ENCODE measurements around the gene APOL3.
"Not testable (repeated sequence)": the region's sequence is repeated elsewhere in the genome, so short reads cannot be mapped to it uniquely, and the experiment has no call there.

Gene APOL3

DNA sequence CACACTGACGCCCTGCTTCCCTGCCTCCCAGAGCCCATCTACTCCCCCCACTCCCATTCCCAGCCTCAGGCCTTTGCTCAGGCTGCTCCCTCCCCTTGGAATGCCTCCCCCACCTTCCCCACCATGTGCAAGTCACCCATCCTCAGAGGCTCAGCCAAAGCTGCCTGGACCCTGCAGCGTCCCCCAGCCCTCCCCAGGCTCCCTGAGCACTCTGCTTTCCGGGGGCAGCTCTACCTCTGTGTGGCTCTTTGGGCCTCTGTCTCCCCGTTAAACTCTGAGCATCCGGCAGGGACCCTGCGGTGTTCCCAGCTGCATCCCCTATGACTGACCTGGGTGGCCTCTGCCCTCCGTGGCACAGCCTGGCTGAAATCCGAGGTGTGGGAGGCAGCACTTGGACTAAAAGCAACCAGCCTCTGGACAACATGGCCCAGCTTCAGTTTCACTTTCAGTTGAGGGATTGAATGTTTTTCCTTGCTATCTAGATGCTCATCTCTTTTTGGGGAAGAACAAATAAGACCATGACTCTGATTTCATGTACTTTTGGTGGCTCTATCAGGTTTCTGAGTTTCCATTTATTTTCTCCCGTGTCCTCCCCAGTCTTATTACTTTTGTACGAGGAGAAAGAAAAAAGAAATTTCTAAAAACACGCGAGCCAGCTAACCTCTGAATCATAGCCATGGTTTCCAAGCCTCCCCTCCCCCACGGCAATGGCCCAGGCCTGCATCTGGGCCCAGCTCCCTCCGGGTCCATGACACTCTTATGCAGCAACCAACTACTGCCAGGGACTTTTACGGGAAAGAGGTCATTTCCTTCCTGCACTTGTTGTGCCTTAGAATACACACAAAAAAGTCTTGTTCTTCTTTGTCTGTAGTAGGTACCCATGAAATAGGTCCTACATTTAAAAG lies 3.8 kb downstream of the APOL3 start:
- peak; percentile 93 for DNase-seq

DNA sequence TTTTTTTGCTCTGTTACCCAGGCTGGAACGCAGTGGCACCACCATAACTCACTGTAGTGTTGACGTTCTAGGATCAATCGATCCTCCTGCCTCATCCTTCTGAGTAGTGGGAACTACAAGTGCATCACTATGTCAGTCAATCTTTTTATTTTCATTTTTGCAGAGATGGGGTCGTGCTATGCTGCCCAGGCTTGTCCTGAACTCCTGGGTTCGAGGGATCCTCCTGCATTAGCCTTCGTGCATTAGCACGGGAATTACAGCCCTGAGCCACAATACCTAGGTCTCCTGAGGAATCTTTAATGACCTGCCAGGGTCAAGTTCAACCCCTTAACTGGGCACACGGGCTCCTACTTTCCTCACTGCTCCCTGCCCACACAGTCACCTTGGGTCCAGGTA lies 4.4 kb downstream of the APOL3 start:
- no peak for DNase-seq

DNA sequence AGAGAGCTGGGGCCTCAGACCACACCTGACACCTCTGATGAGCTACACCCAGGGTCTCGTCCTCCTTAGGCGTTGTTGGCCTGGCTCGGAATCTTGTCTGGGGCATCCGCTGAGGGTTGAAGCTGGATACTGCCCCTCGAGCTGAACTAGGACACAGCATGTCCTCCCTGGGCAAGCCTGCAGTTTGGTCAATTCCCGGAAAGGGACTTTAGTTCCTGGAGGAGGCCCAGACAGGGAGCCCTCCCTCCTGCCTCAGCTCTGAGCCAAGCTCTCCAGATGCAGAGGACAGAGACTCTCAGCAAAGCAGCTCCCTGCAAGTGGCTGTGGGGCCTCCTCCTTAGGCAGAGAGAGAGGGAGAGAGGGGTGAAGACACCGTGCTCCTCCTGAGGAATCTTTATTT lies 4.9 kb downstream of the APOL3 start:
- no peak for DNase-seq

DNA sequence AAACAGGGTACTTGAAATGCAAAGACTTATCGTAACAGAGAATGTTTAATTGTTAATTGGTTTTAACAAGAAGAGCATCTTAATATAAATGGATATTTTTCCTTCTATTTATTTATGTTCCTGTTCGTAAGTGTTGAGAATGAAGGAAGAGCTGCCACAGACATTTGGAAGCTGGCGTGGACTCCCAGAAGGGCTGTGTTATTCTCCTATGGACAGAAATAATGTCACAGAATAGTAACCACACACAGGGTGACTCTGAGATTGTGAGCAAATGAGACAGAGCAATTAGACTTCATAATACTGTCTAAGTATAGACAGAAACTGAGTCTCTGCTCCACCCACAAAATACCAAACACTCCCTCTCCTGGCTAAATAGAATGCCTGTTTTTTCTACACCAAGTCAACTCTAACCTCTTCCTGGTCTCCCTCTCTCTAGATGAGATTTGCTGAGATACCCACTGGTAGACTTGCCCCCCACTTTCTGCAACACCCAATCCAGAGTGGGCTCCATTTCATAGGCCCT lies 6.1 kb downstream of the APOL3 start:
- DNase-seq = no peak

DNA sequence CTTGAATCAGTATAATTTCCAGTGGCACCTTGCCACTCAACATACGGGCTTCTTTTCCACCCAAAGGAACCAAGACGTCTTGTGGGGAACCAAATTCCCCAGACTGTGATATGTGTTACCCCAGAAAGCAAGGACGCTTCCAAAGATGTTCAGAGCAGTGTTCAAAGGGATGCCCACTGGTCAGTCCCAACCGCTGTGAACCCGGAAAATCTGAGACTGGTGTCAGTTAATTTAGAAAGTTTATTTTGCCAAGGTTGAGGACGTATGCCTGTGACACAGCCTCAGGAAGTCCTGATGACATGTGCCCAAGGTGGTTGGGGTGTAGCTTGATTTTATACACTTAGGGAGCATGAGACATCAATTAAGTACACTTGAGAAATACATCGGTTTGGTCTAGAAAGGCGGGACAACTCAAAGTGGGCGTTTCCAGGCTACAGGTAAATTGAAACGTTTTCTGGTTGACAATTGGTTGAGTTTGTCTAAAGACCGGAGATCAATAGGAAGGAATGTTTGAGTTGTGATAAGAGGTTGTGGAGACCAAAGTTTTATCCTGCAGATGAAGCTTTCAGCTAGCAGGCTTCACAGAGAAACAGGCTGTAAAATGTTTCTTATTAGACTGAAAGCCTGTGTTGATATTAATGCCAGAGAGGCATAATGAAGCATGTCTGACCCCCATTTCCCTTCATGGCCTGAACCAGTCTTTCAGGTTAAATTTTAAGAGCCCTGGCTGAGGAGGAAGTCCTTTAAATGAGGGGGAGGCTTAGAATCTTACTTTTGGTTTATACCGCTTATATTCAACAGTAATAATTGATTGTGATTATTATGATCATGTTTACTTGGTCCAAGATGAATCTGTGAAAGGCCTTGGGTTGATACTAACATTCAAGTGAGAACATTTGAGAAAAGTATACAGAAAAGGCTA lies 6.8 kb downstream of the APOL3 start:
- no peak for DNase-seq

DNA sequence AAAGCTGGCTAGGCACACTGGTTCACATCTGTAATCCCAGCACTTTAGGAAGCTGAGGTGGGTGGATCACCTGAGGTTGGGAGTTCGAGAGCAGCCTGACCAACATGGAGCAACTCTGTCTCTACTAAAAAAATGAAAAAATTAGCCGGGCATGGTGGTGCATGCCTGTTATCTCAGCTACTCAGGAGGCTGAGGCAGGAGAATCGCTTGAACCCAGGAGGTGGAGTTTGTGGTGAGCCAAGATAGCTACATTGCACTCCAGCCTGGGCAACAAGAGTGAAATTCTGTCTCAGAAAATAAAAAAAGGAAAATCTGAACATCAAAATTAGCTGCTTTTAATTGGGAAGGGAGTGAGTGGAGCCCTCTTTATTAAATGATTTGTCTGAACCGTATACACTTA lies 7.7 kb downstream of the APOL3 start:
- not testable (repeated sequence) for DNase-seq

DNA sequence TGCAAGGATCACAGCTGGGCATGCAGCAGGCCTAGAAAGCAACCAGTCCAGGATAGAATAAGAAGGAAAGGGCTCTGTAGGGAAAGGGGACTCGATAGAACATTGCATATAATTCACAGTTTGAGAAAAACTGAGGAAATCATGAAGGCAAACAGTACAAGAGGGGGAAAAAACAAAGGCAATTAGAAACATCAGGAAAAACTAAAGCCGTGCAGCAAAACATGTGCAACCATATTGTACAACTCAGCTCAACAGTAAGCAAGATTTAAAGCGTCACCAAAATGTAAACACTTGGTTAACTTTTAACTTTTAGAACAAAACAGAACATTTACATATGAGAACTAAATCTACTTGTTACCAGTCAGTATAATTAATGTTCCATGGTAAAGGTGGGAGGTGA lies 8.5 kb downstream of the APOL3 start:
- no peak for DNase-seq

DNA sequence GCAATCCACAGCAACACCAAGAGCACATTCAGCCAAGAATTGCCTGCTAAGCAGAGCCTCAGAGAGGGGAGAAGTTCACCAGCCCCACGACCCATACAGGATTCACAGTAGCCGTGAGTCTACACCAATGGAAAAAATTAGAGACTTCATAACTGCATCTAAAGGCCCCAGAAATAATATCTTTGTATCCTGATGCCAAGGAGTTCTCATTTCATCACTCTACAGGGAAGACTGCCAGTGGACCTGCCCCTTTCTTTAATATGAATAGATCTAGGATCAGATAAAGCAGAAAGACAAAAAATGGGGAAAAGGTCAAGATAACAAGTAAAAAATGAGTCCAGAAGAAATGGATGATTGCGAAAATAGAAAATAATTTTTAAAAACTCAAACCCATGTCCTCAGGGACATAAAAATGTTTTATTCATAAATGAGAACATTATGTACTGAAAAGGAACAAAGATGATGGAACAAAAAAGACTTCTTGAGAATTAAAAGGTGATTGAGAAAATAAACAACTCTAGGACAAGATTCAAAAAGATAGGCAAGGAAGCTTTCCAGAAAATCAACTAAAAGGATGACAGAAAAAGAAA lies 9.5 kb downstream of the APOL3 start:
- DNase-seq = no peak

DNA sequence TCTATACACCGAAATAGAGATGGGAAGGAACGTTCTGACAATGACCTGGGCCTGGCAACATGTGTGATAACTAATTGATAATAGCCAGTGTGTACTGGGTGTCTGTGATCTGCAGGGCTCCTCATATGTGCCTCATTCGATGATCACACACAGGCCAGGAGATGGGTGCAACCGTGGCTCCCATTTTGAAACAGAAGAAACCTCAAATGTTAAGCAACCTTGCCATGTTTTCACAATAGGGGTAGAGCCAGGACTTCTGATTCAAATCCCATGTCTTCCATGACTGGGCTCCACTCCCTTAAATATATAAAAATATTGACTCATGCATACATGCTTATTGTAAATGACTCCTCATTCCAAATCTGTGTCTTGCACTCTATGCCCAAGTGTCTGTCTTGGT lies 11.1 kb downstream of the APOL3 start:
- DNase-seq = peak; percentile 82

DNA sequence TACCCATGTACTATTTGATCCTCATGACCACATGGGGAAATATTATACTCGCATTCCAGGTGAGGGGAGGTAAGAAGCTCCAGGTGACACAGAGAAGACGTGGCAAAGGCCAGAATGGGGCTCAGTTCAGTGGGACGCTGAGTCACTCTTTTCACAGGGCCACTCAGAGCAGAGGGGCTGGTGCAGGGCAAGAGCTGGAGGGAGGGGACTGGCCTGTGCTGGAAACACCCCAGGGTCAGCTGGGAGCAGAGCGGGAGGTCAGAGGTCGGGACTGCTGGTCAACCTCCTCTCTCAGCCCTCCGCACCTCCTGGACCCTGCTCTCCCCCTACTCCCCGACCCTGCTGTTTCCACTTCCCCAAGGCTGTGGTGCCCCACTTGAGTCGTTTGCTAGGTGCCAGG lies 12.1 kb downstream of the APOL3 start:
- no peak for DNase-seq

DNA sequence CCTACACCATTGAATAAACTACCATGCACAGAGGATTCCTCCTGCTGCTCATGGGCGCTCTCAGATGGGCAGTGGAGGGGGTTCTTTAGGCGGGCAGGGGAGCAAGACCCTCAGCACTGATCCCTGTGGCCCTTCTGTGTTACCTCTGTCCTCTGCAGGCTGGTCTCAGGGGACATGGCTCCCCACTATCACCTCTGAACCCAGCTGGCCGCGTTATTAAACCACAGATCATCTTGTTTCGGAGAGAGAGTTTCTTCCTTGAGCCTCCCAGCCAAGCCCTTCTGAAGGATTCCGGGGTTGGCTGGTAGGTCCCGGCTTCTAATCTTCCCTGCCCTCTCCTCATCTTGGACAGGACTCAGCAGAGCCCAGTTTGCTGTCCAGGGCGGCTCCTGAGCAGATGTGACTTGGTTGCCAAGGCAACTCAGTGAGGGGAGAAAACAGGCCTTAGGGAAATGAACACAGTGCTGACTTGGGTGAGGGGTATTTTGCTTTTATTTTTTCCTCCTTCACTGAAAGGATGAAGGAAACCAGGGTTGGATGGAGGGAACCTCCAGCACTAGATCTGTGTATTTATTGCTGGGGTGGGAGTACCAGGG lies 13.3 kb downstream of the APOL3 start:
- no peak for DNase-seq

DNA sequence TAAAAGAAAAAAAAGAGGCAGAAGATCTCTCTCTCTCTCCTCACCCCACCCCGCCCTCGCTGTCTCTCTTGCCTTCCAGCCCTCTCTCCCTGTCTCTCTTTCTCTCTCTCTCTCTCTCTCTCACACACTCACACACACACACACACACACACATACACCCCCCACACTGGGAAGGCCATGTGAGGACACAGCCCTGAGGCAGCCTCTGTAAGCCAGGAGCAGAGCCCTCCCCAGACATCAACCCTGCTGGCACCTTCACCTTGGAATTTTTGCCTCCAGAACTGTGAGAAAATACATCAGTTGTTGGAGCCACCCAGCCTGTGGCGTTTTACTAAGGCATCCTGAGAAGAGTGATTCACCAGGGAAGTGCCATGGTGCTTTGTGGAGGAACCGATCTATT lies 14.7 kb downstream of the APOL3 start:
- no peak for DNase-seq

DNA sequence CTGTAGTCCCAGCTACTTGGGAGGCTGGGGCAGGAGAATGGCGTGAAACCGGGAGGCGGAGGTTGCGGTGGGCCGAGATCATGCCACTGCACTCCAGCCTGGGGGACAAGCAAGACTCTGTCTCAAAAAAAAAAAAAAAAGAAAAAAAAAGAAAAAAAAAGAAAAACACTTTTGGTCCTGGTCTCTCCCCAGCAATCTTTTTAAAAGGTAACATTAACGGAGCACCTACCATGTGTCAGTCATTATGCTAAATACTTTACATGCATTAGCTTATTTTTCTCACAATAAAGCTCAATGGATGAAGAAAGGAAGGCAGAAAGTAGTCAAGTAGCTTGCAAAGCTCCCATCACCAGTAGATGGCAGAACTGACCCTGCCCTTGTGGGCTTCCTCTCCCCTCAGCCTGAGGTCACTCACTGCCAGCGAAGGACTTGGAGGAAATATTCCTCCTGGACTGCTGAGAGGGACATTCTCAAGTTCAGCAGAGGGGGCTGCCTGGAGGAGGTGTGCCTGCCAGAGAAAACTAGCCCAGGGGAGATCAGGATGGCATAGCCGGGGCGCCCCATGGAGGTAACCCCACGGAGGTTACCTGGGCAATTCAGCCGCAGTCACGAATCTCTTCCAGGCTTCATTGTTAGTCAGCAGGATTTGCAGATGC lies 15.5 kb downstream of the APOL3 start:
- peak; percentile 69 for DNase-seq

DNA sequence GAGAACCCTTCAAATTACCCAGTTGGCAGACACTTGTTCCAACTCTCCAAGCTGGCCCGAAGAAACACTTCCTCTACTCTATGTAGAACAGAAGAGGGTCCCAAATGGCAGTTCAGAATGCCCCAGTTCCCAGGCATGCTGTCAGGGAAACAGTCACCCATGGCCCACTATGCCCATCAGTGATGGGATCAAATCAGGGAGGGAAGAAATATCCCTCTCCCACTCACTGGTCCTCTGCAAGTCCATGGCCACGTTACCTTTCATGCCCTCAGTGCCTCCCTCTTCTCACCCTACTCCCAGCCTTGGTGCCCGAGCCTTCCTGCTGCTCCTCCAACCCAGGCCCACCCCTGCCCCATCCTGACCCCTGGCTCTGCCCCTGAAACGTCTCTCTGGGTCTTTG lies 16.6 kb downstream of the APOL3 start:
- DNase-seq = no peak

DNA sequence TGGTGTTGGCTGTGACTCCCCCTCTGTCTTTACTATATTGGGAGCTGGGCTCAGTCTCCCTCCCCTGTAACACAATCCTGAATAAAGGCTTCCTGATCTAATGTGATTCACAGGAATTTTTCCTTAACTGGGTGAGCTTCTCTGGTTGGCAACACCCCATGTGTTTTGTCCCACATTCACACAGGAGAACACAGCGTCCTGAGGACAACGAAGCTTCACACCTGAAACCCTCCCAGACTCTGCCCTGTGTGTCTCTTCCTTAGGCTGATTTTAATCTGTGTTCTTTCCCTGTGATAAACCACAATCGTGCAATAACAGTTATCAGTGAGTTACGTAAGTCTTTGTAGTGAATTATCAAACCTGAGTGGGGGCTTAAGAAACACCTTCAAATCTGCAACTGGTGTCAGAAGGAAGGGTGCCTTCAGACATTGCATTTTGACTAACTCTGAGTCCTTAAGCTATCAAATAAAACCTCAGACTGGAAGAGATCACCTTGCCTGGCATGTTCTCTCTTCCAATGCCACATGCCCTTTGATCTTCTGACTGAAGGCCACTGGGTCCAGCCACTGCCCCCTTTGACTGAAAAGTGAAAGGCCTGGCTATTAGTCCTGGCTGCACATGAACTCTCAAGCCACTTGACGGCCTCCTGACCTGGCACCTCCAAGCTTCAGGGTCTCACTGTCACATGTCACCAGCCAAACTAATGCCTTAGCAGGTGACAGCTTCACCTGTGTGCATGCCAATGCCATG lies 17.3 kb downstream of the APOL3 start:
- DNase-seq = no peak

DNA sequence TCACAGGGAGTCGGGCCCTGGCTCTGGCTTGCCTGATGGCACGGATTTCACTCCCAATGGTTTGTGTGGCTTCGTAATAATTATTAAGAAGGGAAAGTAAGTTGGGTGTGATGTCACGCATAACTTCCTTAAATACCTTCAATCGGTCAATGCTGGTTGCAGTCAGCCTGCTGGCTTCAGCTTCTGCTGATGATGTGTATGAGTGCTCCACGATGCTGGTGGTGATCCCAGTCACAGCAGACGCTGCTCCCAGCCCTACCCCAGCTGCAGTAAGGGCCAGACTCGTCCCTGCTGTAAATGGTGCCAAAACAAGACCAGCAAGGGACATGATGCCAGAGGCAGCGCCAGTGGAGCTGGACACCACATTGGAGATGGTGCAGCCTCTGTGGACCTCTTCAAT lies 19.1 kb downstream of the APOL3 start:
- no peak for DNase-seq

DNA sequence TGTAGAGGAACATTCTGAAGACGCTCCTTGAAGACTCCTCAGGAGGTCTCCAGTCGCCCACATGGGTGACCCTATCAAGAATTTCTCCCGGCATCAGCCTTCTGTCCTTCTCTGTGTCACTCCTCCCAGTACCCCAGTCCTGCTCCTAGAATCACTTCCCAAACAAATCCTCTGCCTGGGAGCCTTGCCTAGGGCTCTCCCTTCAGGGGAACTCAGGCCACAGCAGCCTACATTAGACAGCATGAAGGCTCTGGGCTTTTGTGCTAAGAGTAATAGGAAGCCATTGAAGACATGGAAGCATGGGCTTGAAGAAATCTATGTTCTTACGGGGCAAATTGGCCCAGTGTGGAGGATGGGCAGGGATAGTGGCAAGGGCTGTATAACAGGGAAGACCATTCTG lies 21.8 kb downstream of the APOL3 start:
- DNase-seq = not testable (repeated sequence)

DNA sequence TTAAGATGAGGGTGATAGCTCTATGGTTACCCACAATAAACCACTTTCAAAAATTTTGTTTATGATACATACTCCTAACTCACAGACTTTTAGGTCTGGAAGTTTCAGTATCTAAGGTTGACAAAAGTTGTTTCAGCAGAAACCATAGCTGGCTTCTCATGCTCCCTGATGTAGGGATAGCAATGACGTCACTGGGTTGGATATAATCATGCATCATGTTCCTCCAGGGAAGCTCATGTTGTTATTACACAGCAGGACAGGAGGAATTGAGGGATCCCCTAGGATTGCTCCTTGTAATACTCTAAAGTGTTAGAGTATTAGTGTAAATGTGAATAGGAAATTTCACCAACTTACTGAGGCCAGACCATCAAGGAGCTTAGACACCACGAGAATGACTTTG lies 23.6 kb downstream of the APOL3 start:
- DNase-seq = no peak

DNA sequence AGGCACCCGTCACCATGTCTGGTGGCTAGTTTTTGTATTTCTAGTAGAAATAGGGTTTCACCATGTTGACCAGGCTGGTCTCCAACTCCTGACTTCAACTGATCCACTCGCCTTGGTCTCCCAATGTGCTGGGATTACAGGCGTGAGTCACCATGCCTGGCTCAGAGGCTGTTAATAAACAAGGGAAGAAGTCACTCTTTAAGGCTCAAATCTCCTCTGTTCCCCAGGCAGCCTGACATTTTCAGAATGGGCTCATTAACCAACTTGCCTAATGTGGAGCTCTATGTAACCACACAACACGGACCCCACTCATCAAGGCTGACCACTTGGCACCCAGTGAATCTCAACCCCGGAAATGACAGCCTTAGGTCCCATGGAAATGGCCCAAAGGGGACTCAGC lies 24.1 kb downstream of the APOL3 start:
- DNase-seq = peak; percentile 36

DNA sequence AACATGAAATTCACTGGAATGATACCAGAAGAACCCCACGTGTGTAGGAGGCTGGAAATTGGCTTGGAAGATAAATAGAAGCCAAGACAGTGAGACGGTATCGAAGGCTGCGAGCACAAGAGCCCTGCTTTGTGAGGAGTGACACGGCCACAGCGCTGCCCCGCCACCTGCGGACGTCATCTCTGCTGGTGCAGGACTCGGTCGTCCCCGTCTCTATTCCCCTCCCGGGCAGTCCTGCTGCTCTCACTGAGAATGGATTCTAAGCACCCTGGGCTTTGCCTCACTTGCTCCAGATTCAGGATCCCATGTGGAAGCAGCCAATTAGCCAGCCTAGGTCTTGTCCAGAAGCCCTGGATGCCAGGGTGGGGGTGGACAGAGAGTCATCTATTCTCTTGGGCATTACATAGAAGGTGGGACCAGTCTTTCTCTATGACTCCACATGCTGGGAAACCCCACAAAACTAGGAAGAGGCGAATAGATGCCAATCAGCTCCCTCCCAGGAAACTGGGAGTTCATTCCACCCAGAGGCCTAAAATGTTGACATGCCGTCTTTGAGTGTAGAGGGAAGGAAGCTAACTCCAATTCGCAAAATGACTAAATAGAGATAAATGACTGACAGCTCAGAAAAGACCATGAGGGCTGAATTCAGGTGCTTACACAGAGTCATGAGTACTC lies 25.1 kb downstream of the APOL3 start:
- peak; percentile 64 for DNase-seq

DNA sequence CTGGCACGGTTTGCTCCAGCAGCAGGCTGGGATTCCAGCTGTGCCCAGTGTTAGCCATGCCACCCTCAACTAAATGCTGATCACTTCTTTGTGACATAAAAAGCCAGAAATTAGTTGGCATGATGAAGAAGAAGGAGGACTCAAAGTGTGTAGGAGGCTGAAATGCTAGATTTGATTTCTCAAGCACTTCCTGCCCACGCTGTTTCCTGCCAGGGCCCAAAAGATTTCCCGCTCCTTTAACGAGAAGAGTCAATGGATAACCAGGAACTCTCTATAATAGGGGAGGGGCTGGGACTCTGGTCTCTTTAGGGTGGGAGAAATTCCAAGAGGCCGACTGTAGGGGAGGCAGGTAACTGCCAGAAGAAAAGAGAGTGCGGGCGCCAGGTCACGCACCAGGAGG lies 26.4 kb downstream of the APOL3 start:
- peak; percentile 70 for DNase-seq

Measured in suppressor macrophage treated with lipopolysaccharide for 4 hours (primary cell).